K562 (cell line): ENCODE results near the gene CDK1. TPM values are rescaled to one million over a fixed set of nuclear protein-coding genes. Genes with fewer than 3 reads are reported as not detected.

ENCODE experiments used
- ATAC-seq: fragments of 200-7000 bp; cut with Tn5 transposase; 3 replicates; pipeline ENCODE4 v1.9.1; 2020; ENCODE audit warnings: moderate library complexity
- BruUV-seq: library from RNA; stranded (reverse); fragments of 400-500 nt; replicated peaks from 2 replicates; lab custom pipeline; 2021; lab: Mats Ljungman, UMichigan
- CTCF ChIA-PET: fragments of 300-600 bp; formaldehyde crosslinking; extraction: SDS; loops from one replicate; lab custom pipeline; 2021; ENCODE audit warnings: low intra/inter-chr PET ratio; lab: Yijun Ruan, JAX
- POLR2A ChIA-PET: fragments of 300-600, 350-650 bp; sonication (Branson Sonifier 250); formaldehyde crosslinking; extraction: SDS; loops from one replicate; lab custom pipeline; 2021; ENCODE audit warnings: antibody characterized with exemption, inconsistent platforms; lab: Yijun Ruan, JAX
- DNase-seq, 4 experiments: peaks; one replicate each; pipeline versions ENCODE4 v3.0.0 to v3.0.0-alpha.2; 2011 to 2018; ENCODE audit warnings: low spot score in 3 of 4, mixed read lengths in 3 of 4; ENCODE audit errors: extremely low read depth in 1 of 4
- FAIRE-seq: peaks from 2 replicates; lab custom pipeline; 2011; peaks lifted over from hg19 to GRCh38; lab: Jason Lieb, UNC
- H2AFZ ChIP-seq: 2 replicates; pipeline ENCODE4 v1.6.0; 2011; ENCODE audit warnings: low read depth, low read length, control low read depth, inconsistent platforms
- H3K27ac ChIP-seq: fragments of 200-600 bp; 3 replicates; pipeline ENCODE4 v1.8.0; 2011; ENCODE audit warnings: low read depth, mild to moderate bottlenecking, control low read depth, inconsistent platforms, low read length, moderate library complexity, mixed read lengths; ENCODE audit errors: extremely low read depth
- H3K27me3 ChIP-seq, 2 experiments: fragments of 300-600 bp in 1 of 2; 2 replicates in 1 of 2; 3 replicates in 1 of 2; pipeline versions ENCODE4 v1.6.0 to v1.8.0; 2011; ENCODE audit warnings: inconsistent platforms in 2 of 2, low read length in 2 of 2, mild to moderate bottlenecking in 1 of 2, mixed read lengths in 1 of 2, moderate library complexity in 1 of 2; ENCODE audit not compliant: control insufficient read depth in 2 of 2, insufficient read depth in 2 of 2
- H3K36me3 ChIP-seq: fragments of 300-600 bp; 3 replicates; pipeline ENCODE4 v1.8.0; 2011; ENCODE audit warnings: mild to moderate bottlenecking, low read length, inconsistent platforms; ENCODE audit not compliant: control insufficient read depth, insufficient read depth
- H3K4me1 ChIP-seq, 2 experiments: fragments of 200-600 bp in 1 of 2; replicated peaks in 1 of 2; 2 replicates in 1 of 2; 3 replicates in 1 of 2; pipeline versions ENCODE4 v1.5.1 to v1.8.0; 2011; ENCODE audit warnings: inconsistent platforms in 2 of 2, low read length in 2 of 2, mild to moderate bottlenecking in 1 of 2, mixed read lengths in 1 of 2, moderate library complexity in 1 of 2; ENCODE audit not compliant: control insufficient read depth in 2 of 2, insufficient read depth in 2 of 2
- H3K4me2 ChIP-seq: 2 replicates; pipeline ENCODE4 v1.6.1; 2011; ENCODE audit warnings: low read length, control low read depth, inconsistent platforms, mixed read lengths; ENCODE audit not compliant: insufficient read depth
- H3K4me3 ChIP-seq: fragments of 200-600 bp; sonication (generic), shearing (Covaris generic); 2 replicates; pipeline ENCODE4 v1.5.1; 2016; ENCODE audit warnings: control low read depth, inconsistent platforms
- H3K79me2 ChIP-seq: fragments of 200-600 bp; 3 replicates; pipeline ENCODE4 v1.8.0; 2011; ENCODE audit warnings: low read length, inconsistent platforms; ENCODE audit not compliant: control insufficient read depth, insufficient read depth
- H3K9ac ChIP-seq, 2 experiments: 2 replicates each; pipeline versions ENCODE4 v1.6.0 to v1.6.1; 2011; ENCODE audit warnings: low read depth in 2 of 2, low read length in 2 of 2, control low read depth in 1 of 2, inconsistent platforms in 1 of 2, mild to moderate bottlenecking in 1 of 2, mixed read lengths in 1 of 2; ENCODE audit not compliant: insufficient read depth in 1 of 2
- H3K9me1 ChIP-seq: one replicate; pipeline ENCODE4 v1.6.0; 2011; ENCODE audit warnings: inconsistent platforms, mild to moderate bottlenecking, low read length, moderate library complexity; ENCODE audit not compliant: control insufficient read depth, insufficient read depth
- H3K9me3 ChIP-seq: replicated peaks from 2 replicates; pipeline ENCODE4 v1.5.1; 2011; ENCODE audit warnings: low read depth, low read length, inconsistent platforms; ENCODE audit not compliant: control insufficient read depth, insufficient read depth
- H4K20me1 ChIP-seq: replicated peaks from 2 replicates; pipeline ENCODE4 v1.6.1; 2011; ENCODE audit warnings: low read length, inconsistent platforms, mixed read lengths; ENCODE audit not compliant: control insufficient read depth, insufficient read depth
- MGA ChIP-seq: fragments of 450-650 bp; IDR thresholded peaks from 2 replicates; pipeline ENCODE4 v1.6.1; 2016; ENCODE audit warnings: mild to moderate bottlenecking, moderate library complexity
- MLLT1 ChIP-seq, 2 experiments: fragments of 450-650 bp; IDR thresholded peaks; 2 replicates each; pipeline ENCODE4 v1.6.1; 2016
- NFYB ChIP-seq: IDR thresholded peaks from 2 replicates; pipeline ENCODE4 v1.6.1; 2011; ENCODE audit warnings: mild to moderate bottlenecking, moderate library complexity; ENCODE audit not compliant: insufficient read length; ENCODE audit errors: extremely low read depth
- TAF9B ChIP-seq: fragments of 450-650 bp; IDR thresholded peaks from 2 replicates; pipeline ENCODE4 v1.6.1; 2018; ENCODE audit warnings: mild to moderate bottlenecking; ENCODE audit not compliant: partially characterized antibody
- TCF3 ChIP-seq: sonication (generic); formaldehyde crosslinking; IDR thresholded peaks from 2 replicates; pipeline ENCODE4 v1.4.0; 2020; ENCODE audit warnings: mild to moderate bottlenecking, missing genetic modification reagents
- WGBS: fragments of 100-300 bp; shearing (Covaris generic); methylation state at CpG from one replicate; pipeline ENCODE4 v1.1.6; 2016; ENCODE audit warnings: low coverage, mixed read lengths; ENCODE audit not compliant: insufficient coverage; ENCODE audit errors: missing lambda C conversion rate; 5-methylcytosine and 5-hydroxymethylcytosine counted together
- in situ Hi-C: fragments of 300-500 bp; cut with MboI; formaldehyde crosslinking; loops from 4 replicates; pipeline ENCODE4 v1.15.0; 2018; ENCODE audit warnings: inconsistent platforms, mixed read lengths
- intact Hi-C: fragments of 100-400 bp; cut with micrococcal nuclease; formaldehyde crosslinking; loops from 2 replicates; pipeline ENCODE4 v1.14.2; 2022
- polyA plus RNA-seq, 8 experiments: library from polyadenylated mRNA; depleted of rRNA in 4 of 8; stranded (reverse) in 5 of 8; unstranded in 3 of 8; fragments of >200 nt; fragmentation: Nextera tagmentation in 2 of 8; fragmentation: Illumina TruSeq in 1 of 8; extraction: Ambion mirVana in 2 of 8; extraction: Trizol in 1 of 8; gene quantifications; 2 replicates each; pipeline versions ENCODE4 v1.2.1 to v1.2.3, GENCODE V29; 2011 to 2014; ENCODE audit warnings: inconsistent platforms in 1 of 8, missing spikeins in 1 of 8
- total RNA-seq, 7 experiments: library from RNA; depleted of rRNA in 6 of 7; stranded (reverse); fragments of >200 nt in 6 of 7; fragmentation: Illumina TruSeq in 2 of 7; extraction: Trizol in 2 of 7; gene quantifications; 2 replicates each; pipeline versions ENCODE4 v1.2.1 to v1.2.3, GENCODE V29; 2011 to 2021; ENCODE audit warnings: low replicate concordance in 1 of 7

Gene CDK1
- total and polyA plus RNA-seq, 9 of the 15 experiments (the other 6 are each of a cell fraction or from before 2014, with no cell fraction given): 156 to 685 (median 236) TPM

- Histone ChIP-seq H3K9me3 (no peaks in the 10 kb centered on the region), H3K9ac (peak overlapping the region; percentile 31 to 34; a peak in 2 of 4 replicates), H3K4me2 (peak overlapping the region; percentile 62), H3K36me3 (no peaks in the 10 kb centered on the region), H3K4me3 (no peak overlapping the region), H3K27me3 (no peaks in the 10 kb centered on the region), H3K79me2 (no peaks in the 10 kb centered on the region), H3K9me1 (no peaks in the 10 kb centered on the region), H3K27ac (peak overlapping the region; percentile 74), H4K20me1 (no peaks in the 10 kb centered on the region), H3K4me1 (peaks cover 0 to 19% of the 10 kb centered on the region in 2 experiments; a peak in 4 of 5 replicates), H2AFZ (peak overlapping the region; percentile 80)
- POLR2A ChIA-PET: interaction anchor here (0.8 to 3.7 kb wide), 3 partner anchors 10 to 391 kb away, joined by 3 to 12 read pairs (median 4); no protein-coding TSS in a partner anchor
- no TSS peak for BruUV-seq
- CTCF ChIA-PET: interaction anchor here (0.6 kb wide), 1 partner anchor 383 kb away, joined by 3 read pairs; no protein-coding TSS in a partner anchor
- FAIRE-seq (peak; percentile 98), DNase-seq (peak in 2 of 4 experiments; percentile 75 to 89), ATAC-seq (peak; percentile 72)
- intact Hi-C loops: loop anchor here (1.0 to 10.0 kb wide), 3 partner anchors 47 to 1007 kb away; partner anchors contain the start of gene RHOBTB1
- in situ Hi-C loops: no loop called here
- under 1% methylated on average over 5 of the region's 5 CpGs for WGBS
- TF ChIP-seq TCF3 (CRISPR knock-in tag) (peak; percentile 82), TAF9B (peak; percentile 18), NFYB (no peak), MGA (peak; percentile 61), MLLT1 (IDR thresholded peaks at IDR 0.05) (peak in 1 of 2 experiments; percentile 71; a peak in 1 of 4 replicates)
Measured at GRCh38 chr10:60827791-60828488, 49.7 kb downstream of the CDK1 start.
